Uterus (tissue), 2 donors: ENCODE results near the gene ZFP36.

ENCODE experiments used
- POLR2A ChIP-seq, 2 donors: fragments of 450-650 bp; IDR thresholded peaks; one replicate each; pipeline ENCODE4 v1.6.1; 2016; ENCODE audit warnings: antibody characterized with exemption in 2 of 2, mild to moderate bottlenecking in 1 of 2, moderate library complexity in 1 of 2
- TF ChIP-seq, protein P1 (sequence below), 4 experiments: fragments of 200-600 bp in 2 of 4; fragments of 450-650 bp in 2 of 4; sonication (generic) in 2 of 4; IDR thresholded peaks; one replicate each; pipeline ENCODE4 v1.5.1; 2016 to 2019; ENCODE audit warnings: antibody characterized with exemption in 4 of 4, mild to moderate bottlenecking in 2 of 4, moderate library complexity in 1 of 4

DNA sequence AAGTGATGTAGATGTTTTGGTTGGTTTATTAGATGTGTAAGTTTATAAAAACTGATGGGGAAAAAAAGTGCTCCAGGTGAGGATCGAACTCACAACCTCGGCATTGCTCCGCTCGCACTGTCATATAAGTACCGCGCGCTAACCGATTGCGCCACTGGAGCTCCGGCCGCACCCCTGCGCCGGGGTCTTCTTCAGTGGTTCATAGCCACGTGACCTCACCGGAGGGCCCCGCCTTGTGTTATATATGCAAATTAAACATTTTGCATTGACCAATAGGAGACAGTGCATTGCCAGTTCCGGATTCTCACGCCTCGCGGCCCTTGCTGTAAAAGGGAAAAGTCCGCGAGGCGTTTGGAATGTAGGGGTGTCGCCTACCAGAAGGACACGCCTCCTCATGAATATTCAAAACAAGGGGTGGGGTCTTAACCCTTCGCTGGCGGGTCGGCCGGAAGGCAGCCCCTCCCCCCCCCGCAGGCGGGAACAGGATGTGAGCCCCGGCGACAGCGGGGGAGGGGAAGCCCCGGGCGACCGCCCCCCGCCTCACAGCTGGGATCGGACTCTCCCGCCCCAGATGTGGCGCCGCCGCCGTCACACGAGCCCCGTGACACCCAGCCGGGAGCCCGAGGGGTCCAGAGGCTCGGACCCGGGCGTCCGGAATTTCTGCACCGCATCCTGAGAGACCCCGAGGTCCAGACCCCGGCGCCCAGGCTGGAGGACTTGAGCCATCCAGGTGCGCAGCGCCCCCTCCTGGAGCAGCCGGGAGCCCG lies 5.6 kb downstream of the ZFP36 start, which contains the start of gene PLEKHG2:
- TF ChIP-seq, protein P1, sequence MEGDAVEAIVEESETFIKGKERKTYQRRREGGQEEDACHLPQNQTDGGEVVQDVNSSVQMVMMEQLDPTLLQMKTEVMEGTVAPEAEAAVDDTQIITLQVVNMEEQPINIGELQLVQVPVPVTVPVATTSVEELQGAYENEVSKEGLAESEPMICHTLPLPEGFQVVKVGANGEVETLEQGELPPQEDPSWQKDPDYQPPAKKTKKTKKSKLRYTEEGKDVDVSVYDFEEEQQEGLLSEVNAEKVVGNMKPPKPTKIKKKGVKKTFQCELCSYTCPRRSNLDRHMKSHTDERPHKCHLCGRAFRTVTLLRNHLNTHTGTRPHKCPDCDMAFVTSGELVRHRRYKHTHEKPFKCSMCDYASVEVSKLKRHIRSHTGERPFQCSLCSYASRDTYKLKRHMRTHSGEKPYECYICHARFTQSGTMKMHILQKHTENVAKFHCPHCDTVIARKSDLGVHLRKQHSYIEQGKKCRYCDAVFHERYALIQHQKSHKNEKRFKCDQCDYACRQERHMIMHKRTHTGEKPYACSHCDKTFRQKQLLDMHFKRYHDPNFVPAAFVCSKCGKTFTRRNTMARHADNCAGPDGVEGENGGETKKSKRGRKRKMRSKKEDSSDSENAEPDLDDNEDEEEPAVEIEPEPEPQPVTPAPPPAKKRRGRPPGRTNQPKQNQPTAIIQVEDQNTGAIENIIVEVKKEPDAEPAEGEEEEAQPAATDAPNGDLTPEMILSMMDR (IDR thresholded peaks at IDR 0.05), result peak; percentile 85 to 90 (median 90)
- TF ChIP-seq POLR2A (IDR thresholded peaks at IDR 0.05), result peak; percentile 29 to 58
